Measurements from ENCODE around the gene VPS54. TPM values are rescaled to one million over a fixed set of nuclear protein-coding genes. Genes with fewer than 3 reads are reported as not detected.

The VPS54 gene
- total RNA-seq, 4 donors from 2014 or later: 21.7 to 33.2 (median 27.2) TPM

GRCh38 chr2:64036034-64036705 lies 16.9 kb upstream of the VPS54 start:
- no peaks in the 10 kb centered on the region for H3K27me3 ChIP-seq
- no peaks in the 10 kb centered on the region for H3K36me3 ChIP-seq
- no peak for ATAC-seq
- 72% methylated on average over 5 of the region's 5 CpGs for WGBS, 2 donors (ENCODE audit: low coverage in 1 of 2)
- no peaks in the 10 kb centered on the region for H3K9me3 ChIP-seq
- TF ChIP-seq EP300 (IDR thresholded peaks at IDR 0.05): no peak
- TF ChIP-seq CTCF (IDR thresholded peaks at IDR 0.05): no peak
- no peak for TF ChIP-seq POLR2AphosphoS5 (IDR thresholded peaks at IDR 0.05)
- no peak for TF ChIP-seq POLR2A (IDR thresholded peaks at IDR 0.05)
- H3K4me1 ChIP-seq: no peaks in the 10 kb centered on the region
- H3K27ac ChIP-seq: no peak overlapping the region
- H3K4me3 ChIP-seq: no peak overlapping the region

GRCh38 chr2:64035072-64035942 lies 16.1 kb upstream of the VPS54 start:
- no peak for ATAC-seq
- WGBS, 2 donors (ENCODE audit: low coverage in 1 of 2): 65 to 78% methylated on average over 4 of the region's 4 CpGs
- TF ChIP-seq EP300 (IDR thresholded peaks at IDR 0.05) (no peak), CTCF (IDR thresholded peaks at IDR 0.05) (no peak), POLR2AphosphoS5 (IDR thresholded peaks at IDR 0.05) (no peak), POLR2A (IDR thresholded peaks at IDR 0.05) (no peak)
- H3K36me3 ChIP-seq: no peaks in the 10 kb centered on the region
- H3K27me3 ChIP-seq: no peaks in the 10 kb centered on the region
- no peaks in the 10 kb centered on the region for H3K9me3 ChIP-seq
- H3K27ac ChIP-seq: no peak overlapping the region
- no peak overlapping the region for H3K4me3 ChIP-seq
- H3K4me1 ChIP-seq: no peaks in the 10 kb centered on the region

- no peak for TF ChIP-seq EP300 (IDR thresholded peaks at IDR 0.05)
- TF ChIP-seq CTCF (IDR thresholded peaks at IDR 0.05): no peak
- TF ChIP-seq POLR2AphosphoS5 (IDR thresholded peaks at IDR 0.05): no peak
- TF ChIP-seq POLR2A (IDR thresholded peaks at IDR 0.05): no peak
- ATAC-seq: no peak
- no peaks in the 10 kb centered on the region for H3K36me3 ChIP-seq
- H3K4me3 ChIP-seq: no peak overlapping the region
- no peaks in the 10 kb centered on the region for H3K9me3 ChIP-seq
- H3K27me3 ChIP-seq: no peaks in the 10 kb centered on the region
- 78 to 100% methylated on average over 2 of the region's 2 CpGs for WGBS, 2 donors (ENCODE audit: low coverage in 1 of 2)
- H3K27ac ChIP-seq: no peak overlapping the region
- H3K4me1 ChIP-seq: no peaks in the 10 kb centered on the region
Observed at GRCh38 chr2:64029116-64029665, 10.0 kb upstream of the VPS54 start.

- no peaks in the 10 kb centered on the region for H3K36me3 ChIP-seq
- no peak for TF ChIP-seq POLR2A (IDR thresholded peaks at IDR 0.05)
- TF ChIP-seq CTCF (IDR thresholded peaks at IDR 0.05): no peak
- no peak for TF ChIP-seq EP300 (IDR thresholded peaks at IDR 0.05)
- TF ChIP-seq POLR2AphosphoS5 (IDR thresholded peaks at IDR 0.05): no peak
- no peaks in the 10 kb centered on the region for H3K9me3 ChIP-seq
- no peak overlapping the region for H3K27ac ChIP-seq
- 81 to 93% methylated on average over 3 of the region's 3 CpGs for WGBS, 2 donors (ENCODE audit: low coverage in 1 of 2)
- H3K4me1 ChIP-seq: peaks cover 0 to 7% (median 0%) of the 10 kb centered on the region in 3 donors
- no peak for ATAC-seq
- H3K27me3 ChIP-seq: no peaks in the 10 kb centered on the region
- H3K4me3 ChIP-seq: no peak overlapping the region
Observed at GRCh38 chr2:64025741-64026140, 6.5 kb upstream of the VPS54 start.

All from gastroesophageal sphincter (tissue), 4 donors.